Lower lobe of right lung (tissue), 2 donors: ENCODE data around the gene USP40. TPM values are rescaled to one million over a fixed set of nuclear protein-coding genes. Genes with fewer than 3 reads are reported as not detected.
"Not testable (repeated sequence)": the region's sequence is repeated elsewhere in the genome, so short reads cannot be mapped to it uniquely, and the experiment has no call there.

Experiments
- ATAC-seq, 2 donors: fragments of 200-7000 bp; cut with Tn5 transposase; one replicate each; pipeline ENCODE4 v1.9.1; 2020 to 2022; ENCODE audit warnings: mild to moderate bottlenecking in 2 of 2, moderate library complexity in 2 of 2
- DNase-seq: peaks from one replicate; pipeline ENCODE4 v3.0.0-alpha.2; 2020
- H3K27ac ChIP-seq: fragments of 200-600 bp; one replicate; pipeline ENCODE4 v1.8.0; 2022
- H3K27me3 ChIP-seq: fragments of 200-600 bp; one replicate; pipeline ENCODE4 v1.8.0; 2022; ENCODE audit warnings: low read depth
- H3K36me3 ChIP-seq: fragments of 200-600 bp; one replicate; pipeline ENCODE4 v1.8.0; 2022; ENCODE audit warnings: mild to moderate bottlenecking
- H3K4me1 ChIP-seq: fragments of 200-600 bp; one replicate; pipeline ENCODE4 v1.8.0; 2022
- H3K4me3 ChIP-seq: fragments of 200-600 bp; one replicate; pipeline ENCODE4 v1.8.0; 2022; ENCODE audit warnings: mild to moderate bottlenecking
- H3K9me3 ChIP-seq: fragments of 200-600 bp; one replicate; pipeline ENCODE4 v1.8.0; 2022
- CTCF ChIP-seq: fragments of 200-600 bp; IDR thresholded peaks from one replicate; pipeline ENCODE4 v1.8.0; 2022; ENCODE audit warnings: antibody characterized with exemption, mild to moderate bottlenecking
- intact Hi-C: fragments of 100-400 bp; cut with DNase I; formaldehyde crosslinking; loops from one replicate; pipeline ENCODE4 v1.11.0; 2022
- total RNA-seq: library from RNA; stranded (reverse); fragmentation: NEBNext Ultra II Directional; extraction: Animal tissue kit (Norgen Biotek cat#: 25700); gene quantifications from one replicate; pipeline ENCODE4 v1.2.1, GENCODE V29; 2021
- donor health status: DM: no; HTN: yes; CAD: no; lungs with severe emphysema.

The USP40 gene
- total RNA-seq, 1 donor from 2014 or later, result 45.4 TPM

GRCh38 chr2:233602076-233602475, 35.5 kb upstream of the USP40 start:
- no peak overlapping the region for H3K27ac ChIP-seq

GRCh38 chr2:233600386-233600785, 33.8 kb upstream of the USP40 start:
- H3K27me3 ChIP-seq, result no peaks in the 10 kb centered on the region
- H3K4me1 ChIP-seq, result no peaks in the 10 kb centered on the region
- no peak for ATAC-seq
- H3K36me3 ChIP-seq, result no peaks in the 10 kb centered on the region
- no peak overlapping the region for H3K4me3 ChIP-seq
- no peak overlapping the region for H3K27ac ChIP-seq
- H3K9me3 ChIP-seq, result no peaks in the 10 kb centered on the region
- intact Hi-C loops, result no loop called here
- TF ChIP-seq CTCF, result no peak
- DNase-seq, result no peak

More at GRCh38 chr2:233602076-233602475, 35.5 kb upstream of the USP40 start:
- TF ChIP-seq CTCF, result no peak
- DNase-seq (no peak), ATAC-seq (no peak)
- Histone ChIP-seq H3K27me3 (no peaks in the 10 kb centered on the region), H3K36me3 (no peaks in the 10 kb centered on the region), H3K4me1 (no peaks in the 10 kb centered on the region), H3K4me3 (no peak overlapping the region), H3K9me3 (no peaks in the 10 kb centered on the region)
- intact Hi-C loops, result no loop called here

- no peaks in the 10 kb centered on the region for H3K36me3 ChIP-seq
- H3K27me3 ChIP-seq, result no peaks in the 10 kb centered on the region
- no peak for DNase-seq
- no peak for ATAC-seq
- H3K9me3 ChIP-seq, result no peaks in the 10 kb centered on the region
- TF ChIP-seq CTCF, result no peak
- no peak overlapping the region for H3K4me3 ChIP-seq
- no peak overlapping the region for H3K27ac ChIP-seq
- H3K4me1 ChIP-seq, result no peaks in the 10 kb centered on the region
- intact Hi-C loops, result no loop called here
Observed at GRCh38 chr2:233598952-233599351, 32.4 kb upstream of the USP40 start.

GRCh38 chr2:233597522-233597921, 30.9 kb upstream of the USP40 start:
- no peak for TF ChIP-seq CTCF
- intact Hi-C loops, result no loop called here
- Histone ChIP-seq H3K4me1 (no peaks in the 10 kb centered on the region), H3K4me3 (no peak overlapping the region), H3K9me3 (no peaks in the 10 kb centered on the region), H3K27ac (no peak overlapping the region), H3K27me3 (no peaks in the 10 kb centered on the region), H3K36me3 (no peaks in the 10 kb centered on the region)
- no peak for DNase-seq
- ATAC-seq, result no peak

- ATAC-seq, result no peak
- no peak for TF ChIP-seq CTCF
- intact Hi-C loops, result no loop called here
Observed at GRCh38 chr2:233593201-233593600, 26.6 kb upstream of the USP40 start.

GRCh38 chr2:233592706-233593105, 26.1 kb upstream of the USP40 start:
- H3K4me3 ChIP-seq, ATAC-seq, intact Hi-C loops, H3K4me1 ChIP-seq, DNase-seq, H3K9me3 ChIP-seq, H3K27ac ChIP-seq, H3K36me3 ChIP-seq, H3K27me3 ChIP-seq: not testable (repeated sequence)

More at GRCh38 chr2:233593201-233593600, 26.6 kb upstream of the USP40 start:
- Histone ChIP-seq H3K27ac (no peak overlapping the region), H3K27me3 (no peaks in the 10 kb centered on the region), H3K4me3 (no peak overlapping the region), H3K4me1 (no peaks in the 10 kb centered on the region), H3K36me3 (no peaks in the 10 kb centered on the region), H3K9me3 (no peaks in the 10 kb centered on the region)
- no peak for DNase-seq
